IMR-90 (cell line): Measurements from ENCODE around the gene USP35. TPM values are rescaled to one million over a fixed set of nuclear protein-coding genes. Genes with fewer than 3 reads are reported as not detected.
A peak's percentile ranks its signal among the peaks of the same experiment; 100 is the strongest.

Experiments used
- ATAC-seq: fragments of 200-7000 bp; cut with Tn5 transposase; 2 replicates; pipeline ENCODE4 v1.9.1; 2020; ENCODE audit warnings: low read depth, mild to moderate bottlenecking, moderate library complexity
- BruUV-seq: library from RNA; stranded (reverse); fragments of 400-500 nt; replicated peaks from 2 replicates; lab custom pipeline; 2021; lab: Mats Ljungman, UMichigan
- CTCF ChIA-PET: fragments of 300-600 bp; formaldehyde crosslinking; extraction: SDS; loops from one replicate; lab custom pipeline; 2021; ENCODE audit warnings: antibody characterized with exemption; lab: Yijun Ruan, JAX
- POLR2A ChIA-PET: fragments of 300-600 bp; sonication (Branson Sonifier 250); formaldehyde crosslinking; loops from one replicate; lab custom pipeline; 2022; ENCODE audit warnings: antibody characterized with exemption; ENCODE audit not compliant: unreplicated experiment; lab: Charles Lee
- DNase-seq: peaks from one replicate; pipeline ENCODE4 v3.0.0; 2013
- H2AFZ ChIP-seq: replicated peaks from 2 replicates; pipeline ENCODE3; 2013; ENCODE audit warnings: low read length, mild to moderate bottlenecking; ENCODE audit not compliant: poor library complexity
- H2AK5ac ChIP-seq: 2 replicates; pipeline ENCODE4 v1.6.1; 2013; ENCODE audit warnings: low read depth, low read length, inconsistent platforms
- H2AK9ac ChIP-seq: replicated peaks from 2 replicates; pipeline ENCODE3; 2013; ENCODE audit warnings: mild to moderate bottlenecking, low read depth, low read length, moderate library complexity; ENCODE audit not compliant: poor library complexity
- H2BK120ac ChIP-seq: 2 replicates; pipeline ENCODE4 v1.6.1; 2013; ENCODE audit warnings: low read depth, low read length, inconsistent platforms
- H2BK15ac ChIP-seq: 3 replicates; pipeline ENCODE4 v1.6.1; 2013; ENCODE audit warnings: low read depth, low read length, inconsistent platforms
- H2BK20ac ChIP-seq: 2 replicates; pipeline ENCODE4 v1.6.1; 2013; ENCODE audit warnings: low read depth, mild to moderate bottlenecking, inconsistent platforms, low read length, moderate library complexity
- H2BK5ac ChIP-seq: 2 replicates; pipeline ENCODE4 v1.6.1; 2013; ENCODE audit warnings: mild to moderate bottlenecking, low read depth, low read length, inconsistent platforms; ENCODE audit not compliant: poor library complexity, severe bottlenecking
- H3K14ac ChIP-seq: replicated peaks from 2 replicates; pipeline ENCODE4 v1.6.1; 2013; ENCODE audit warnings: low read depth, low read length, inconsistent platforms
- H3K18ac ChIP-seq: 2 replicates; pipeline ENCODE4 v1.6.1; 2013; ENCODE audit warnings: low read depth, low read length, control low read depth
- H3K23ac ChIP-seq: 2 replicates; pipeline ENCODE4 v1.6.1; 2013; ENCODE audit warnings: low read depth, low read length, inconsistent platforms
- H3K27ac ChIP-seq: 2 replicates; pipeline ENCODE4 v1.5.1; 2013; ENCODE audit warnings: mild to moderate bottlenecking, control low read depth, low read length; ENCODE audit not compliant: insufficient read depth
- H3K27me3 ChIP-seq: 2 replicates; pipeline ENCODE4 v1.6.1; 2013; ENCODE audit warnings: low read length; ENCODE audit not compliant: control insufficient read depth, insufficient read depth
- H3K36me3 ChIP-seq: 2 replicates; pipeline ENCODE4 v1.6.1; 2013; ENCODE audit warnings: low read length, mixed read lengths; ENCODE audit not compliant: control insufficient read depth, insufficient read depth
- H3K4ac ChIP-seq: 2 replicates; pipeline ENCODE4 v1.6.1; 2013; ENCODE audit warnings: low read depth, low read length, inconsistent platforms
- H3K4me1 ChIP-seq: 2 replicates; pipeline ENCODE4 v1.6.1; 2013; ENCODE audit warnings: low read length, mixed read lengths; ENCODE audit not compliant: control insufficient read depth, insufficient read depth
- H3K4me2 ChIP-seq: 2 replicates; pipeline ENCODE4 v1.6.1; 2013; ENCODE audit warnings: low read depth, mild to moderate bottlenecking, control low read depth, low read length, moderate library complexity
- H3K4me3 ChIP-seq: 2 replicates; pipeline ENCODE4 v1.5.1; 2013; ENCODE audit warnings: low read depth, mild to moderate bottlenecking, control low read depth, low read length, moderate library complexity; ENCODE audit not compliant: insufficient read depth
- H3K56ac ChIP-seq: 2 replicates; pipeline ENCODE4 v1.6.1; 2013; ENCODE audit warnings: low read length, inconsistent platforms; ENCODE audit not compliant: insufficient read depth; ENCODE audit errors: extremely low read depth
- H3K79me1 ChIP-seq, 2 experiments: 2 replicates each; pipeline ENCODE4 v1.6.1; 2013; ENCODE audit warnings: low read length in 2 of 2, inconsistent platforms in 1 of 2, low read depth in 1 of 2
- H3K9ac ChIP-seq: 2 replicates; pipeline ENCODE4 v1.6.1; 2013; ENCODE audit warnings: low read depth, low read length, control low read depth
- H3K9me1 ChIP-seq: 2 replicates; pipeline ENCODE4 v1.6.1; 2013; ENCODE audit warnings: low read length, inconsistent platforms; ENCODE audit not compliant: insufficient read depth
- H3K9me3 ChIP-seq: 2 replicates; pipeline ENCODE4 v1.6.1; 2013; ENCODE audit warnings: low read length; ENCODE audit not compliant: control insufficient read depth, insufficient read depth
- H4K20me1 ChIP-seq: 2 replicates; pipeline ENCODE4 v1.6.1; 2013; ENCODE audit warnings: low read length, inconsistent platforms; ENCODE audit not compliant: insufficient read depth
- H4K5ac ChIP-seq: 2 replicates; pipeline ENCODE4 v1.6.1; 2013; ENCODE audit warnings: mild to moderate bottlenecking, low read depth, low read length, control low read depth
- H4K8ac ChIP-seq, 2 experiments: 2 replicates each; pipeline ENCODE4 v1.6.1; 2013; ENCODE audit warnings: low read depth in 2 of 2, low read length in 2 of 2, control low read depth in 1 of 2, inconsistent platforms in 1 of 2
- H4K91ac ChIP-seq: 2 replicates; pipeline ENCODE4 v1.6.1; 2013; ENCODE audit warnings: low read depth, low read length, inconsistent platforms; ENCODE audit not compliant: insufficient read depth
- BHLHE40 ChIP-seq: fragments of 150-350 bp; IDR thresholded peaks from 2 replicates; pipeline ENCODE4 v1.6.1; 2016; ENCODE audit warnings: mild to moderate bottlenecking, low read depth, low read length
- CEBPB ChIP-seq: IDR thresholded peaks from 2 replicates; pipeline ENCODE4 v1.6.1; 2012; ENCODE audit warnings: low read depth, low read length, improper control_type of control experiment
- MAFK ChIP-seq: IDR thresholded peaks from 2 replicates; pipeline ENCODE4 v1.6.1; 2012; ENCODE audit warnings: low read depth, low read length, improper control_type of control experiment
- MXI1 ChIP-seq: IDR thresholded peaks from 2 replicates; pipeline ENCODE4 v1.6.1; 2012; ENCODE audit warnings: low read depth, mild to moderate bottlenecking, low read length, moderate library complexity, borderline replicate concordance
- NFE2L2 ChIP-seq: fragments of 150-350 bp; IDR thresholded peaks from 2 replicates; pipeline ENCODE4 v1.6.1; 2016; ENCODE audit warnings: low read depth, mild to moderate bottlenecking, low read length
- POLR2A ChIP-seq: IDR thresholded peaks from 2 replicates; pipeline ENCODE4 v1.6.1; 2012; ENCODE audit warnings: mild to moderate bottlenecking, low read depth, low read length
- RAD21 ChIP-seq: IDR thresholded peaks from 2 replicates; pipeline ENCODE4 v1.6.1; 2012; ENCODE audit warnings: low read length, improper control_type of control experiment
- WGBS, 2 experiments: methylation state at CpG; one replicate each; pipeline versions ENCODE4 v1.1.5 to v1.1.7; 2013; ENCODE audit warnings: missing lambda C conversion rate in 2 of 2; ENCODE audit not compliant: insufficient read length in 1 of 2; ENCODE audit errors: extremely low coverage in 2 of 2; 5-methylcytosine and 5-hydroxymethylcytosine counted together
- dilution Hi-C: fragments of 300-500 bp; cut with HindIII; formaldehyde crosslinking; loops from one replicate; pipeline ENCODE4 v1.14.3; 2018; ENCODE audit warnings: low sequenced_read_pairs; ENCODE audit not compliant: unreplicated experiment
- in situ Hi-C: fragments of 300-500 bp; cut with MboI; formaldehyde crosslinking; loops from 3 replicates; pipeline ENCODE4 v1.14.3; 2019; ENCODE audit warnings: low sequenced_read_pairs, inconsistent platforms, mixed read lengths
- intact Hi-C: fragments of 100-400 bp; cut with micrococcal nuclease; formaldehyde crosslinking; loops from 2 replicates; pipeline ENCODE4 v1.10.0; 2022
- polyA plus RNA-seq, 3 experiments: library from polyadenylated mRNA; depleted of rRNA; stranded (reverse); fragments of >200 nt; gene quantifications; 2 replicates each; pipeline ENCODE4 v1.2.3, GENCODE V29; 2012; ENCODE audit warnings: low replicate concordance in 1 of 3
- total RNA-seq: library from RNA; depleted of rRNA; stranded (reverse); fragments of >200 nt; gene quantifications from 2 replicates; pipeline ENCODE4 v1.2.3, GENCODE V29; 2012
- TF ChIP-seq, protein P1 (sequence below): fragments of 150-350 bp; IDR thresholded peaks from 2 replicates; pipeline ENCODE4 v1.6.1; 2017; ENCODE audit warnings: mild to moderate bottlenecking, antibody characterized with exemption, low read length, low read depth

USP35 gene
- total and polyA plus RNA-seq, 2 of the 4 experiments (the other 2 are of a cell fraction) = 2.7 to 11.3 TPM

DNA sequence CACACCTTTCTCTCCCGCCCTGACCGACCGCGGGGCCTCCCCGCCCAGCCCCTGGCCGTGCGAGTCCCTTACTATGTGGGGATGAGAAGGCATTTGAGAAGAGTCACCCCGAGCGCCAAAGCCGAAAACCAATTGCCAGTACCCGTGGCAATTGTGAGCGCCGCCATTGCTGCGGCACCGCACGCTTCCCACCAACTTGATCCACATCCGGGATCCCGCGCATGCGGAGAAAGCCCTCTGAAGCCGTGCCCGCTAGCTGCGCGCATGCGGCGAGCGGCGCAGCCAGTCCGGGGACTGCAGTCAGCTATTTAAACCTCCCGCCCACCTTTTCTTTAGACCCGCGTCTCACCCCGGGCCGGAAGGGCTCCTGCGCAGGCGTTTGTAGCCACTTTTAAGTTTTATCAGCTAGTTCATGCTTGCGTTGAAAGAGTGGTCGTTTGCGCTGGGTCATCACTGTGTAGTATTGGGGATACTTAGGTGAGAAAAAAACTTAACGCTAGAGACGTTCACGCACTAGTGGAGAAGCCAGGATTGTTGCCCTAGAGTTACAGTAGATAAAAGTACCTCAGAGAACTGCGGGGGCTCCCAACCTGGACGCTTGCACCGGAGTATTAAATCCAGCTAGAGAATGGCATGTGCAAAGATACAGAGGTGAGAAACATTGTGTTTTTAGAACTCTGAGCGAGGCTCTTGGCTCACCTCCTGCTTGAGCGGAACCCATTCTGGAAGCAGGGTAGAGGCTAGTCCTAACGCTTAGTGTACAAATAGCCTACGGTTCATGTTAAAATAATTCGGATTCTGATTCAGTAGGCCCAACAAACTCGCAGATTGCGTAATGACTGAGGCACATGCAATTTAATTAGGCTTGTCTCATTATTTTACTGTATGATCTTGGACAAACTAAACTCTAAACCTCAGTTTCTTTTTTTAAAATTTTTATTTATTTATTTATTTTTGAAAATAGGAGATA, 49.0 kb upstream of the USP35 start, which contains the start of gene ALG8:
Gene ALG8 (minus strand): TSS at position 205 of the 970 bp plus-strand sequence. CDS start 38 bp downstream, at position 167.
- dilution Hi-C loops (no loop called here), intact Hi-C loops (no loop called here), in situ Hi-C loops (loop anchor here (10.0 kb wide), 1 partner anchor 275 kb away; the partner anchor contains the start of gene GAB2)
- Histone ChIP-seq H3K4me3 (peak within 1 kb of the TSS; percentile 69), H4K20me1 (no peaks in the 10 kb centered on the region), H3K18ac (peak within 1 kb of the TSS; percentile 44; the same call in 1 of the 2 replicates), H2AK5ac (peak within 1 kb of the TSS; percentile 83), H3K9me1 (no peaks in the 10 kb centered on the region), H3K36me3 (no peaks in the 10 kb centered on the region), H4K8ac (peak within 1 kb of the TSS; percentile 96 to 98), H3K56ac (peak within 1 kb of the TSS; percentile 74), H3K9me3 (no peaks in the 10 kb centered on the region), H2AK9ac (peak within 1 kb of the TSS; percentile 88), H3K4me1 (peaks cover 2% of the 10 kb centered on the region; the same call in 1 of the 2 replicates), H2BK5ac (peak within 1 kb of the TSS; percentile 67), H4K5ac (peak within 1 kb of the TSS; percentile 55), H3K79me1 (peaks cover 20 to 37% of the 10 kb centered on the region in 2 experiments), H3K27me3 (no peaks in the 10 kb centered on the region), H3K23ac (peak within 1 kb of the TSS; percentile 92), H2BK15ac (peak within 1 kb of the TSS; percentile 25; the same call in 1 of the 3 replicates), H3K14ac (peak within 1 kb of the TSS; percentile 99), H3K4me2 (peak within 1 kb of the TSS; percentile 98), H2BK20ac (peak within 1 kb of the TSS; percentile 34; the same call in 1 of the 2 replicates), H4K91ac (peak within 1 kb of the TSS; percentile 91), H2BK120ac (peak within 1 kb of the TSS; percentile 64), H3K9ac (peak within 1 kb of the TSS; percentile 82), H3K4ac (peak within 1 kb of the TSS; percentile 95), H2AFZ (peak within 1 kb of the TSS; percentile 94), H3K27ac (peak within 1 kb of the TSS; percentile 70)
- TF ChIP-seq RAD21 = no peak
- peak; percentile 20; the same call in 1 of the 2 replicates for TF ChIP-seq MAFK
- TF ChIP-seq NFE2L2 = no peak
- TF ChIP-seq, protein P1, sequence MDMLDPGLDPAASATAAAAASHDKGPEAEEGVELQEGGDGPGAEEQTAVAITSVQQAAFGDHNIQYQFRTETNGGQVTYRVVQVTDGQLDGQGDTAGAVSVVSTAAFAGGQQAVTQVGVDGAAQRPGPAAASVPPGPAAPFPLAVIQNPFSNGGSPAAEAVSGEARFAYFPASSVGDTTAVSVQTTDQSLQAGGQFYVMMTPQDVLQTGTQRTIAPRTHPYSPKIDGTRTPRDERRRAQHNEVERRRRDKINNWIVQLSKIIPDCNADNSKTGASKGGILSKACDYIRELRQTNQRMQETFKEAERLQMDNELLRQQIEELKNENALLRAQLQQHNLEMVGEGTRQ = no peak
- TF ChIP-seq BHLHE40 = peak; percentile 56; the same call in 1 of the 2 replicates
- peak; percentile 97 for TF ChIP-seq MXI1
- TF ChIP-seq CEBPB = peak; percentile 93
- TF ChIP-seq POLR2A = peak; percentile 84
- BruUV-seq = no TSS peak
- ChIA-PET POLR2A (no interaction called here), CTCF (interaction anchor here (1.2 to 1.3 kb wide), 2 partner anchors 17 to 425 kb away, joined by 3 read pairs; no protein-coding TSS in a partner anchor)
- WGBS, 2 experiments = 6% methylated on average over 6 of the region's 52 CpGs; no CpG with 5 or more reads in 1 of the 2 experiments
- DNase-seq (peak; percentile 94), ATAC-seq (peak; percentile 98)
